HUES6 (cell line): ENCODE results near the gene ABHD8.

ENCODE experiments used
- H3K27ac ChIP-seq: 2 replicates; pipeline ENCODE4 v1.7.0; 2013; ENCODE audit warnings: low read depth, mild to moderate bottlenecking, low read length, inconsistent platforms
- H3K27me3 ChIP-seq: 2 replicates; pipeline ENCODE4 v1.6.1; 2013; ENCODE audit warnings: low read length; ENCODE audit not compliant: control insufficient read depth, insufficient read depth
- H3K36me3 ChIP-seq: 2 replicates; pipeline ENCODE4 v1.6.1; 2013; ENCODE audit warnings: low read length; ENCODE audit not compliant: control insufficient read depth, insufficient read depth
- H3K4me1 ChIP-seq: 2 replicates; pipeline ENCODE4 v1.6.1; 2013; ENCODE audit warnings: low read length; ENCODE audit not compliant: control insufficient read depth, insufficient read depth
- H3K4me3 ChIP-seq: 2 replicates; pipeline ENCODE4 v1.5.1; 2013; ENCODE audit warnings: low read depth, low read length
- H3K9ac ChIP-seq: one replicate; pipeline ENCODE4 v1.6.1; 2013; ENCODE audit warnings: mild to moderate bottlenecking, low read length
- H3K9me3 ChIP-seq: 2 replicates; pipeline ENCODE4 v1.6.1; 2013; ENCODE audit warnings: low read depth, low read length; ENCODE audit not compliant: control insufficient read depth, insufficient read depth

The ABHD8 gene

GRCh38 chr19:17340302-17340870 lies 37.2 kb upstream of the ABHD8 start:
- Histone ChIP-seq H3K36me3 (peaks cover 10% of the 10 kb centered on the region), H3K4me3 (peak overlapping the region; percentile 47), H3K9me3 (no peaks in the 10 kb centered on the region), H3K27ac (no peak overlapping the region), H3K9ac (no peak overlapping the region), H3K27me3 (no peaks in the 10 kb centered on the region), H3K4me1 (peaks cover 20% of the 10 kb centered on the region)

GRCh38 chr19:17339088-17339741 lies 36.0 kb upstream of the ABHD8 start:
- H3K27me3 ChIP-seq, result no peaks in the 10 kb centered on the region
- H3K9me3 ChIP-seq, result no peaks in the 10 kb centered on the region
- H3K4me1 ChIP-seq, result peaks cover 20% of the 10 kb centered on the region
- no peak overlapping the region for H3K9ac ChIP-seq
- no peak overlapping the region for H3K27ac ChIP-seq
- peaks cover 10% of the 10 kb centered on the region for H3K36me3 ChIP-seq
- peak overlapping the region; percentile 19; the same call in 1 of the 2 replicates for H3K4me3 ChIP-seq

- H3K27ac ChIP-seq, result no peak overlapping the region
- H3K27me3 ChIP-seq, result no peaks in the 10 kb centered on the region
- no peaks in the 10 kb centered on the region for H3K9me3 ChIP-seq
- H3K9ac ChIP-seq, result peak overlapping the region; percentile 79
- H3K36me3 ChIP-seq, result peaks cover 10% of the 10 kb centered on the region
- peak overlapping the region; percentile 74 for H3K4me3 ChIP-seq
- H3K4me1 ChIP-seq, result peaks cover 23% of the 10 kb centered on the region
Observed at GRCh38 chr19:17338433-17339078, 35.3 kb upstream of the ABHD8 start.

- Histone ChIP-seq H3K36me3 (peaks cover 10% of the 10 kb centered on the region), H3K9ac (peak overlapping the region; percentile 79)
Observed at GRCh38 chr19:17337675-17338432, 34.6 kb upstream of the ABHD8 start.

GRCh38 chr19:17336872-17337674 lies 33.8 kb upstream of the ABHD8 start, which contains the start of gene GTPBP3:
Gene GTPBP3, plus strand, starts transcription at chr19:17337553. Its CDS starts 59 bp downstream, at chr19:17337612.
- Histone ChIP-seq H3K27ac (peak within 1 kb of the TSS; percentile 54), H3K4me3 (peak within 1 kb of the TSS; percentile 74), H3K9ac (peak within 1 kb of the TSS; percentile 79), H3K4me1 (peaks cover 27% of the 10 kb centered on the region), H3K36me3 (peaks cover 5% of the 10 kb centered on the region), H3K9me3 (no peaks in the 10 kb centered on the region), H3K27me3 (no peaks in the 10 kb centered on the region)

More at GRCh38 chr19:17337675-17338432, 34.6 kb upstream of the ABHD8 start:
- Histone ChIP-seq H3K27me3 (no peaks in the 10 kb centered on the region), H3K4me3 (peak overlapping the region; percentile 74), H3K4me1 (peaks cover 27% of the 10 kb centered on the region), H3K27ac (peak overlapping the region; percentile 54; the same call in 1 of the 2 replicates), H3K9me3 (no peaks in the 10 kb centered on the region)

- Histone ChIP-seq H3K4me1 (peaks cover 24% of the 10 kb centered on the region), H3K9ac (no peak overlapping the region), H3K9me3 (no peaks in the 10 kb centered on the region), H3K27ac (no peak overlapping the region), H3K36me3 (no peaks in the 10 kb centered on the region), H3K4me3 (no peak overlapping the region), H3K27me3 (no peaks in the 10 kb centered on the region; the same call in 1 of the 2 replicates)
Observed at GRCh38 chr19:17335575-17335974, 32.4 kb upstream of the ABHD8 start.

GRCh38 chr19:17334414-17335409 lies 31.5 kb upstream of the ABHD8 start, which contains the start of gene ANO8:
Gene ANO8, minus strand, starts transcription at chr19:17334855. Its CDS starts 185 bp downstream, at chr19:17334670.
- Histone ChIP-seq H3K4me1 (peaks cover 20% of the 10 kb centered on the region), H3K9ac (peak within 1 kb of the TSS; percentile 65), H3K27ac (no peak within 1 kb of the TSS), H3K4me3 (peak within 1 kb of the TSS; percentile 82), H3K9me3 (no peaks in the 10 kb centered on the region), H3K27me3 (peaks cover 7% of the 10 kb centered on the region; the same call in 1 of the 2 replicates), H3K36me3 (no peaks in the 10 kb centered on the region)

GRCh38 chr19:17333611-17334413 lies 30.6 kb upstream of the ABHD8 start:
- Histone ChIP-seq H3K27me3 (peaks cover 15% of the 10 kb centered on the region), H3K27ac (no peak overlapping the region), H3K4me1 (peaks cover 17% of the 10 kb centered on the region), H3K9ac (peak overlapping the region; percentile 65), H3K36me3 (no peaks in the 10 kb centered on the region), H3K4me3 (peak overlapping the region; percentile 82), H3K9me3 (no peaks in the 10 kb centered on the region)
